HG03460 (cell line): Measurements from ENCODE around the gene TBC1D17.

ENCODE experiments used
- ATAC-seq: cut with Tn5 transposase; IDR thresholded peaks from one replicate; pipeline ENCODE4 v1.9.1; 2021; ENCODE audit not compliant: unreplicated experiment

The TBC1D17 gene

GRCh38 chr19:49877020-49877878, at the start of gene TBC1D17, which contains the start of gene AKT1S1:
Gene TBC1D17 (plus strand): TSS chr19:49877702. CDS start chr19:49877724, 22 bp downstream.
Gene AKT1S1 (minus strand): TSS chr19:49877355. CDS start chr19:49873295, 4,060 bp downstream.
- peak; percentile 51 for ATAC-seq

DNA sequence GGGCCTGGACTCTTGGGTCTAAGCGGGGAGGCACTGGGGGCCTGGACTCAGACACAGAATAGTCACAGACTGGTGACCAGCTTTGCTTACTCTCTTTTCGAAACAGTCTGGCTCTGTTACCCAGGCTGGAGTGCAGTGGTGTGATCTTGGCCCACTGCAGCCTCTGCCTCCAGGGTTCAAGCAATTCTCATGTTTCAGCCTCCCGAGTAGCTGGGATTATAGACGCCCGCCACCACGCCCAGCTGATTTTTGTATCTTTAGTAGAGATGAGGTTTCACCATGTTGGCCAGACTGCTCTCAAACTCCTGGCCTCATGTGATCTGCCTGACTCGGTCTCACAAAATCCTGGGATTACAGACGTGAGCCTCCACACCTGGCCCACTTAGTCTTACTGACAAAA, 48.3 kb upstream of the TBC1D17 start:
- ATAC-seq, result no peak

DNA sequence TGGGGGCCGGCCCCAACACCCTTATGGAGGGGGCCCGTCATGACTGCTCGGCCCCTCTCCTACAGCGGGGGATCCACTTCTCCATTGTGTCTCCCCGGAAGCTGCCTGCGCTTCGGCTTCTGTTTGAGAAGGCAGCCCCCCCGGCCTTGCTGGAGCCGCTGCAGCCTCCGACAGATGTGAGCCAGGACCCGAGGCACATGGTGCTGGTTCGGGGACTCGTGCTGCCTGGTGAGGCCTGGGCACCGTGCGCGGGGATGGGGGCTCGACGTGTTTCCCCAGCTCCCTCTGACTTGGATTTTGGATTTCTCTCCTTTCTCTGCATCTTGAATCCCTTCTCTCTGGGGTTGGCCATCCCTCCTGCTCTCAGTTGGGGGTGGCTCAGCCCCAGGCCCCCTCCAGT, 47.8 kb upstream of the TBC1D17 start:
- ATAC-seq, result no peak

- no peak for ATAC-seq
Observed at GRCh38 chr19:49830766-49831165, 46.7 kb upstream of the TBC1D17 start.

DNA sequence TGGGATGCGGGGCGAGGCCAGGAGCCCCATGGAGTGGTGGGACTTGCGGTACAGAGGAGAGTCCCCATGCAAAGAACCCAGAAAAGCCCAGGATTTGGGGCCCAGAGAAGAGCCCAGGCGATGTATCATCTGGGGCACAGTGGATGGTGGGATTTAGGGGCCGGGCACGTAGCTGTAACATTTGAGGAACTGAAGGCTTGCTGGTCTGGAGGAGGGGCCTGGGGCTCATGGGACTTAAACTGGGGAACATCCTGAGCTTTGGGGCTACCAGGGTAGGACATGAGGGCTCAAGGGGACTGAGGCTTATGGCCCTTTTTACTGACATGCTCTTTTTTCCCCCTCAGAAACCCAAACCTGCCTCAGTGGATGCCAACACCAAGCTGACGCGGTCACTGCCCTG, 45.9 kb upstream of the TBC1D17 start:
- ATAC-seq, result no peak

DNA sequence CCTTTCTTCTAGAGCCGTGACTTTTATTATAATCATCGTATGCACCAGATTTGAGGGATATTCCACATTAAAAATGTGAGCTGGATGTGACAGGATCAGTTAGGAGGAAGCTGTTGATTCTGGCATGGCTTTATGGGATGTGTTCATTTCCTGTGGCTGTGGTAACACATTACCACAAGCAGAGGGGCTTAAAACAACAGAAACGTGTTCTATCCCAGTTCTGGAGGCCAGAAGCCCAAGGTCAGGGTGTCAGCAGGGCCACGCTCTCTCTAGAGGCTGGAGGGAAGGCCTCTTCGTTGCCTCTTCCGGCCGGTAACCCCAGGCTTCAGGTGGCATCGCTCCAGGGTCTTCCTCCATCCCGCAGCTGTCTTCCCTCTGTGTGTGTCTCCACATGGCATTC, 44.9 kb upstream of the TBC1D17 start:
- no peak for ATAC-seq

DNA sequence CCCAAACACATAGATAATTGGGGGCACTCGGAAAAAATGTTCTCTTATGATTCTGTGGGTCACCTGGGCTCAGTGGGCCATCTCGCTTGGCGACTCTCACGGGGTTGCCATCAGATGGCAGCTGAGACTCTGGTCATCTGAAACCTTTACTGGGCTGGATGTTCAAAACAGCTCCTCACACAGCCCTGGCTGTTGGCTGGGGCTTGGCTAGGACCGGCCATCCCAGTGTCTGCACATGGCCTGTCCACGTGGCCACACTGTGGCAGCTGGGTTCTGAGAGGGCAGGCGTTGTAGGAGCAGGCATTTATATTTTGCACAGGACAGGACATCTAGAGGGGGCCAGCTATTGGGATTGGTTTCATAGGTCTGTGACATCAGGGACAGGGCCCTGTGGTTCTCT, 43.9 kb upstream of the TBC1D17 start:
- no peak for ATAC-seq

- ATAC-seq, result no peak
Observed at GRCh38 chr19:49835562-49835961, 41.9 kb upstream of the TBC1D17 start.

- no peak for ATAC-seq
Observed at GRCh38 chr19:49836176-49837008, 41.1 kb upstream of the TBC1D17 start.

- ATAC-seq, result no peak
Observed at GRCh38 chr19:49837009-49837310, 40.5 kb upstream of the TBC1D17 start.

GRCh38 chr19:49837425-49837824, 40.1 kb upstream of the TBC1D17 start:
- ATAC-seq, result no peak

- no peak for ATAC-seq
Observed at GRCh38 chr19:49838885-49839588, 38.5 kb upstream of the TBC1D17 start.

- ATAC-seq, result no peak
Observed at GRCh38 chr19:49839713-49840112, 37.8 kb upstream of the TBC1D17 start.

- ATAC-seq, result no peak
Observed at GRCh38 chr19:49840321-49840720, 37.2 kb upstream of the TBC1D17 start.

DNA sequence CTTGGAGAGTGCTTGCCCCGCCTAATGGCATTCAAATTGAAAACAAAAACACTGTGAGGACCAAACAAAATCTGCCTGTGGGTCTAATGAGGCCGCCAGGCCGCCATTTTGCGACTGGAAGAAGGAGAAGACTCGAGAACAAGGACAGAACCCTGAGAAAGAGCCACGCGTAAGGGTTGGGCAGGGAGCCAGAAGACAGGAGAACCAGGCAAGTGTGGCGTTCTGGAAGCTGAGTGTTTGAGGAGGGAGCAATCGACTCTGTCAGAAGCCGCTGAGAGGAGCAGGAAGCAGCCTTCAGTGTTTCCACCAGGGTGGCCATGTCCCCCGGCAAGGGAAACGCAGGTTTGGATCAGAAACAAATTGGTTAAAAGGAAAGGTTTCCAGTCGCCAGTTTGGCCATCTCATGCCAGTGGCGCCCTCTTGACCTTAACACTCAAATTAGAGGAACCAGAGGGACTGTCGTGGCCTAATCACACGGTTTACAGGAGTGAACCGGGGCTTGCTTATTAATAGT, 36.7 kb upstream of the TBC1D17 start:
- no peak for ATAC-seq

DNA sequence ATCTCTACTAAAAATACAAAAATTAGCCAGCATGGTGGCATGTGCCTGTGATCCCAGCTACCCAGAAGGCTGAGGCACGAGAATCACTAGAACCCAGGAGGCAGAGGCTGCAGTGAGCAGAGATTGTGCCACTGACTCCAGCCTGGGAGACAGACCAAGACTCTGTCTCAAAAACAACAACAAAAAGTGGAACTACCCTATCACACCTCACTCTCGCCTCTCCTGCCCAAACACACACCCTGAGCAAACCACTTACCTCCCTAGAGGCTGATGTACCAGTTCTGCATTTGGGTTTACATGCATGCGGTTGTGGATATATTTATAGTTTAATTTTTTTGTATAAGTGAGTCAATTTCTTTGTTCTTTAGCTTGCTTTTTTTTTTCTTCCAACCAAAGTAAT, 34.2 kb upstream of the TBC1D17 start:
- ATAC-seq, result no peak

DNA sequence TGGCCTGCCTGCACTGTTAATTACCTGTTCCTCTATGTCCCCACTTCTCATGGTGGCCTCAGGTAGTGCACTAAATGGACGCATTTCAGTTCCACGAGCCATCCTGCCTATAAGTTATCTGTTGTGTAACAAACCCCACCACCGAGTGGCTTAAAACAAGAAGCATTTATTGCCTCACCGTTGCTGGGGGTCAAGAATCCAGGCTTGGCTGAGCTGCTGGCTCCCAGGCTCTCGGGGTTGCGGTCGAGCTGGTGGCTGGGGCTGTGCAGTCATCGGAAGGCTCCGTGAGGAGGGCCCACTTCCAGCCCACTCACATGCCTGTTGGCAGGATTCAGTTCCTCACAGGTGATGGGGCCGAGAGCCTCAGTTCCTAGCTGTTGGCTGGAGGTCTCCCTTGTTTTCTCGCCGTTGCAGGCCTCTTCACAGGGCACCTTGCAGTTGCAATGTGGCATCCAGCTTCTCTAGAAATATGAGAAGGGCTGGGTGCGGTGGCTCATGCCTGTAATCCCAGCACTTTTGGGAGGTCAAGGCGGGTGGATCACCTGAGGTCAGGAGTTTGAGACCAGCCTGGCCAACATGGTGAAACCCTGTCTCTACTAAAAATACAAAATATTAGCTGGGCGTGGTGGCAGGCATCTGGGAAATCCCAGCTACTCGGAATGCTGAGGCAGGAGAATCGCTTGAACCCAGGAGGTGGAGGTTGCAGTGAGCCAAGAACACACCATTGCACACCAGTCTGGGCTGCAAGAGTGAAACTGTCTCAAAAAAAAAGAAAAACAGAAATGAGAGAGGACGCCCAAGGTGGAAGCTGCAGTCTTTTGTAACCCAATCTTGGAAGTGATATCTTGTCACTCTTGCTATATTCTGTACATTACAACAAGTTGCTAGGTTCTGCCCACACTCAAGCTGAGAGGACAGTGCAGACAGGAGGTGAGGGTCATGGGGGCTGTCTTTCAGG, 33.1 kb upstream of the TBC1D17 start:
- no peak for ATAC-seq

DNA sequence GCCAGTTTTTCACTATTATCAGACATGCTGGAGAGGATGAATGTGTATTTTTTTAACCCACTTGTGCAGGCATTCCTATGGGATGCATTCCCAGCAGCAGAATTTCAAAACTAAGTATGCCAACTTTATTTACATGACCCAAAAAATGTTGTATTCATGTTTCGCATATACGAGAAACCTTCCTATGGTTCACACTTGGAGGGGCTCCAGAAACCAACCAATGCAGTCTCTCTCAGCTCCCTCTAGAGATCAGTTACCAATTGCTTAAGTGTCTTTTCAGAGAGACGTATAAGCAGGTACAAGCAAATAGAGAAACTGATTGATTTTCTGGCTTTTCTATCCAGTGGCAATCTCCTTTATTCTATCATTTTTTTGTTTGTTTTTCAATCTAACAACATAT, 32.1 kb upstream of the TBC1D17 start:
- no peak for ATAC-seq

DNA sequence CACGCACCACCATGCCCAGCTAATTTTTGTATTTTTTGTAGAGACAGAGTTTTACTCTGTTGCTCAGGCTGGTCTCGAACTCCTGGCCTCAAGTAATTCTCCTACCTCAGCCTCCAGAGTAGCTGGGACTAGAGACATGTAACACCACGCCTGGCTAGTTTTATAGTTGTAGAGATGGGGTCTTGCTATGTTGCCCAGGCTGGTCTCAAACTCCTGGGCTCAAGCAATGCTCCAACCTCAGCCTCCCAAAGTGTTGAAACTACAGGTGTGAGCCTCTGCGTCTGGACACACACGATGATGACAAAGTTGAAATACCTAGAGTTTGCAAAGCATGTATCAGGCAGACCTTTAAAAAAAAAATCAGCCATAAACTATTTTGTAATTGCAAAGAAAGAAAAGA, 31.1 kb upstream of the TBC1D17 start:
- ATAC-seq, result no peak
